ENCODE results near the gene ABHD14A.

The ABHD14A gene

GRCh38 chr3:52001443-52001974 lies 26.6 kb downstream of the ABHD14A start:
- Histone ChIP-seq H3F3A (ENCODE audit: insufficient read depth, low read length) (no peaks in the 10 kb centered on the region), H3K27ac (ENCODE audit: low read depth, low read length, poor library complexity, severe bottlenecking) (no peak overlapping the region), H3K79me2 (ENCODE audit: insufficient read depth, low read length) (no peaks in the 10 kb centered on the region), H3K9me3 (ENCODE audit: low read length) (no peaks in the 10 kb centered on the region), H2AFZ (ENCODE audit: low read length) (no peak overlapping the region), H3K36me3 (ENCODE audit: insufficient read depth, low read length) (no peaks in the 10 kb centered on the region), H4K20me1 (ENCODE audit: insufficient read depth, low read length) (no peaks in the 10 kb centered on the region), H3K9ac (ENCODE audit: low read length) (no peak overlapping the region), H3K4me1 (ENCODE audit: insufficient read depth, low read length, severe bottlenecking) (no peaks in the 10 kb centered on the region), H3K4me2 (ENCODE audit: low read length) (no peak overlapping the region), H3K27me3 (ENCODE audit: insufficient read depth, low read length) (0 out of 2 replicates have a peak, but pooled peaks cover 7% of the 10 kb centered on the region), H3K9me2 (ENCODE audit: low read depth, low read length) (no peaks in the 10 kb centered on the region), H3K4me3 (ENCODE audit: low read depth, low read length, poor library complexity, severe bottlenecking) (no peak overlapping the region)
- peak; percentile 98 for TF ChIP-seq CTCF (IDR thresholded peaks at IDR 0.05; ENCODE audit: low read length)
- no peak for TF ChIP-seq EZH2 (IDR thresholded peaks at IDR 0.05; ENCODE audit: borderline replicate concordance, low read length)

- Histone ChIP-seq H3K79me2 (ENCODE audit: insufficient read depth, low read length) (no peaks in the 10 kb centered on the region), H3K27me3 (ENCODE audit: insufficient read depth, low read length) (0 out of 2 replicates have a peak, but pooled peaks cover 7% of the 10 kb centered on the region), H3K9me2 (ENCODE audit: low read depth, low read length) (no peaks in the 10 kb centered on the region), H3K9ac (ENCODE audit: low read length) (no peak overlapping the region), H3F3A (ENCODE audit: insufficient read depth, low read length) (no peaks in the 10 kb centered on the region), H3K36me3 (ENCODE audit: insufficient read depth, low read length) (no peaks in the 10 kb centered on the region), H3K4me2 (ENCODE audit: low read length) (no peak overlapping the region), H3K9me3 (ENCODE audit: low read length) (no peaks in the 10 kb centered on the region), H4K20me1 (ENCODE audit: insufficient read depth, low read length) (no peaks in the 10 kb centered on the region), H3K4me1 (ENCODE audit: insufficient read depth, low read length, severe bottlenecking) (no peaks in the 10 kb centered on the region), H2AFZ (ENCODE audit: low read length) (no peak overlapping the region), H3K27ac (ENCODE audit: low read depth, low read length, poor library complexity, severe bottlenecking) (no peak overlapping the region), H3K4me3 (ENCODE audit: low read depth, low read length, poor library complexity, severe bottlenecking) (no peak overlapping the region)
- TF ChIP-seq EZH2 (IDR thresholded peaks at IDR 0.05; ENCODE audit: borderline replicate concordance, low read length) (no peak), CTCF (IDR thresholded peaks at IDR 0.05; ENCODE audit: low read length) (no peak)
Observed at GRCh38 chr3:52002748-52003147, 27.9 kb downstream of the ABHD14A start.

- Histone ChIP-seq H3K9ac (ENCODE audit: low read length) (no peak overlapping the region), H3K9me3 (ENCODE audit: low read length) (no peaks in the 10 kb centered on the region)
Observed at GRCh38 chr3:52004163-52004787, 29.4 kb downstream of the ABHD14A start.

More at GRCh38 chr3:52004163-52004787, 29.4 kb downstream of the ABHD14A start:
- Histone ChIP-seq H3K4me2 (ENCODE audit: low read length) (no peak overlapping the region), H3K79me2 (ENCODE audit: insufficient read depth, low read length) (no peaks in the 10 kb centered on the region), H3K27ac (ENCODE audit: low read depth, low read length, poor library complexity, severe bottlenecking) (no peak overlapping the region), H3K9me2 (ENCODE audit: low read depth, low read length) (no peaks in the 10 kb centered on the region), H3K36me3 (ENCODE audit: insufficient read depth, low read length) (no peaks in the 10 kb centered on the region), H3F3A (ENCODE audit: insufficient read depth, low read length) (no peaks in the 10 kb centered on the region), H2AFZ (ENCODE audit: low read length) (no peak overlapping the region), H4K20me1 (ENCODE audit: insufficient read depth, low read length) (no peaks in the 10 kb centered on the region), H3K4me1 (ENCODE audit: insufficient read depth, low read length, severe bottlenecking) (no peaks in the 10 kb centered on the region), H3K27me3 (ENCODE audit: insufficient read depth, low read length) (0 out of 2 replicates have a peak, but pooled peaks cover 7% of the 10 kb centered on the region), H3K4me3 (ENCODE audit: low read depth, low read length, poor library complexity, severe bottlenecking) (no peak overlapping the region)
- TF ChIP-seq EZH2 (IDR thresholded peaks at IDR 0.05; ENCODE audit: borderline replicate concordance, low read length) (no peak), CTCF (IDR thresholded peaks at IDR 0.05; ENCODE audit: low read length) (peak; percentile 28; the same call in 1 of the 2 replicates)
